GM18498 (cell line): Measurements from ENCODE around the gene NME1.
"Not testable (repeated sequence)": the region's sequence is repeated elsewhere in the genome, so short reads cannot be mapped to it uniquely, and the experiment has no call there.

Experiments
- ATAC-seq: cut with Tn5 transposase; IDR thresholded peaks from one replicate; pipeline ENCODE4 v1.9.1; 2021; ENCODE audit warnings: mild to moderate bottlenecking, moderate library complexity; ENCODE audit not compliant: unreplicated experiment

NME1 gene

DNA sequence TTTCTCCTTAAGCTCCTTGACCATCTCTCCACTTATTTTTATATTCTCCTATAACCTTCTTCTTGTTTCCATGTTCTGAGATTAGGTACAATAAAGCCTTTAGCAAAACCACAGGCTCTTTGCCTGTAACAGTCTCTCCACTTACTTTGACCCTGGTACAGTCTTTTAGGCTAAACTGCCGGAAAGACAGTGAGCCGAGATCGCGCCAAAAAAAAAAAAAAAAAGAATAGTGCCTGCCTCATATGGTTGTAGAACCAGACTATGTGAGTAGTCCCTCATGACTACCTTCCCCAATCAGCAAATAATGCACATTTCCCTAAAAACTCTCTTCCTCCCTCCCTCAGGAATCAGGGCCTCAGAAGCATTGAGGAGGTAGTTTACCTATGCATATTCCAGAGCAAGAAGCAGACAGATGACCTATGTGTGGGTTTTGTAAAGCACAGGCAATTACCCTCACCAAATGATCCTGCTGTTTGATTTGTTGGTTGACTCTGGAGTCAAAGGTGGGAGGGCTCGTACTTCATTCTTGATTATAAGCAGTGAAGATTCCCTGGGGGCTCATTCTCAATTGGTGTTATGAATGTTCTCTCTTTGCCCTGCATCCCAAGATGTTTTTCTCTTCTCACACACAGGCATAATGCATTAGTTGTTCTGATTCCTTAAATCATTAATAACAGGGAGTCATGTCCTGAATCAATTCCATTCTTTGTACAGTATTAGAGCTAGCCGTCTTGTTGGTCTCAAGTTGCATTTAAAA is 8.9 kb upstream of the NME1 start:
- no peak for ATAC-seq

- ATAC-seq = no peak
These were observed 5.7 kb upstream of the NME1 start for GRCh38 chr17:51147650-51148049.

GRCh38 chr17:51149163-51149562 is 4.2 kb upstream of the NME1 start:
- no peak for ATAC-seq

- no peak for ATAC-seq
These were observed 2.4 kb upstream of the NME1 start for GRCh38 chr17:51150932-51151331.

DNA sequence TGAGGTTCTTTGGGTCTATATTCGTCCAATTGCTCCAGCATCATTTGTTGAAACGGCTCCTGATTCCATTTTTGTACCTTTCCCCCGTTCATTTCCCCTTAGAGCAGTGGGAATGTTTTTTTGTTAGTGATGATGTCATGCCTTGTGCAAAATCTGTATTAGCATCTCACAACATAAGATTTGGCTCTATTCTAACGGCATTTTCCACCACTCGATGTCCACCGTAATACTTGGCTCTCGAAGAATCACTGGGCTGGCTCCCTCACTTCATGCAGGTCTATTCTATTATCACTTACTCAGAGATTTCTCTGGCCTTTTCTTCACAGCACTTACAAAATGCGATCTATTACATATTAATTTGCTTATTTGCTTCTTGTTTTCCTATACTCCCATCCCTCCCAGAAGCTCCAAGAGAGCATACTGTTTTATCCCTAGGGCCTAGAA is 571 bp upstream of the NME1 start:
- peak; percentile 0 for ATAC-seq

GRCh38 chr17:51154176-51154575 is 817 bp downstream of the NME1 start:
- peak; percentile 1 for ATAC-seq

DNA sequence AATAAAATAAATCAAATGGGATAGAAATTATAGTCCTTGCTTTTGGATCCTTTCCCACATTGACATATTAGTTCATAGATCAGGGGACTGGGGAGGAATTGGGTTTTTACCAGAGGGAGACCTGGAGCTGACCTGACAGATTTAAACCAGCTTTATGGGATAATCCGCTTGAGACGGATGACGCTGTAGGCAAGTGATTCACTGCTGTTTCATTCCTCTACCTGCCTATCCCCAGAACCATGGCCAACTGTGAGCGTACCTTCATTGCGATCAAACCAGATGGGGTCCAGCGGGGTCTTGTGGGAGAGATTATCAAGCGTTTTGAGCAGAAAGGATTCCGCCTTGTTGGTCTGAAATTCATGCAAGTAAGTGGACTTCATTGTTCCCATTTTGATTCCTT is 2.1 kb downstream of the NME1 start:
- ATAC-seq = no peak

GRCh38 chr17:51159604-51160003 is 6.2 kb downstream of the NME1 start:
- ATAC-seq = no peak

DNA sequence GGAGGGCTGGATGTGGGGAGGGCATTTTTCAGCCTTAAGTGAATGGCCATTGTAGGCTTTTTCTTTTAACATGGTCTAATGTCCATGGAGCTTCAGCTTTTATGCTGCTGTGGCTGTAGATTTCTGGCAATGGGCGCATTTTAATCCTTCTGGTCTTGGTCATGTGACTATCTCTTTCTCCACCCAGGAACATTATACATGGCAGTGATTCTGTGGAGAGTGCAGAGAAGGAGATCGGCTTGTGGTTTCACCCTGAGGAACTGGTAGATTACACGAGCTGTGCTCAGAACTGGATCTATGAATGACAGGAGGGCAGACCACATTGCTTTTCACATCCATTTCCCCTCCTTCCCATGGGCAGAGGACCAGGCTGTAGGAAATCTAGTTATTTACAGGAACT is 8.2 kb downstream of the NME1 start:
- no peak for ATAC-seq

- ATAC-seq = no peak
These were observed 11.7 kb downstream of the NME1 start for GRCh38 chr17:51164911-51165679.

GRCh38 chr17:51165680-51166197 is 12.4 kb downstream of the NME1 start:
- peak; percentile 24 for ATAC-seq

GRCh38 chr17:51166198-51166986 is 13.0 kb downstream of the NME1 start, which contains the start of gene NME2:
TSS of gene NME2 (plus strand) at chr17:51166411. CDS start at chr17:51166831, 420 bp downstream.
- peak; percentile 92 for ATAC-seq

- ATAC-seq = peak; percentile 48
These were observed 13.9 kb downstream of the NME1 start for GRCh38 chr17:51166987-51167931.

GRCh38 chr17:51169340-51169739 is 16.0 kb downstream of the NME1 start:
- no peak for ATAC-seq

DNA sequence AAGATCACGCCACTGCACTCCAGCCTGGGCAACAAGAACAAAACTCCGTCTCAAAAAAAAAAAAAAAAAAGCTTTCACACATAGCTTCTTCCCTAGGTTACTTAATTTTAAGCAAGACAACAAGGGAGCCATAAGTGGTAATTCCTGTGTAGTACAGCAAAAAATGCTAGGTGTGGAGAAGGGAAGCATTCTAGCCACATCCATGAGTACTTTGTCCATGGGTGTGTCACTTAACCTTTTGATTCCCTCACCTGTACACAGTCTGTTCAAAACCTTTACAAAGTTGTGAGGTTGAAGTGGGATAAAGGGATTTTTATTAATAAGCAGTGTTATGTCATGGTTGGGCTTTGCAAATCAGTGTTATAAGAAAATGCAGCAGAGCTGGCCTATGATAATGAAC is 17.4 kb downstream of the NME1 start:
- no peak for ATAC-seq

- ATAC-seq = not testable (repeated sequence)
These were observed 18.7 kb downstream of the NME1 start for GRCh38 chr17:51172030-51172429.

DNA sequence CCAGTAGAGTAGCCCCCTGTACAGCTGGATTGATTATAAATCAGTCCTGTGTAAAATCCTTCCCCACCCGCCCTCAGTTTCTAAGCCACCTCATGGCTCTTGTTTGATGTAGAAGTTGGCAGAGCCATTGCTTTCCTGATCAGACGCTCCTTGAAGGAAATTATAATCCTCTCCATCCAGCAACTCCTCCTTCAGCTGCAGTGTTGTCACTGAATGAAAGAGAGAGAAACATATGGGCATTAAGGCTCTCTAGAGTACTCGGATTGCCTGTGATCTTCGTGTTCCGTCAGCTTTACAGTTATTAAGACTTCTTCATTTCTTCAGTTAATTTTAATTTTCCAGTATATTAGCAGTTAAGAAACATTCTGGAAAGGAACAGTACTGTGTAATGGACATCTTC is 27.1 kb downstream of the NME1 start:
- ATAC-seq = no peak

- ATAC-seq = no peak
These were observed 30.8 kb downstream of the NME1 start for GRCh38 chr17:51184124-51184523.

GRCh38 chr17:51185763-51186332 is 32.5 kb downstream of the NME1 start:
- no peak for ATAC-seq
